Activated T-cell treated with anti-CD3 and anti-CD28 coated beads for 48 hours (primary cell): ENCODE measurements around the gene VPS26C.

Source experiments
- DNase-seq: peaks from one replicate; pipeline ENCODE4 v3.0.0-alpha.2; 2020; ENCODE audit warnings: low read depth

Gene VPS26C

DNA sequence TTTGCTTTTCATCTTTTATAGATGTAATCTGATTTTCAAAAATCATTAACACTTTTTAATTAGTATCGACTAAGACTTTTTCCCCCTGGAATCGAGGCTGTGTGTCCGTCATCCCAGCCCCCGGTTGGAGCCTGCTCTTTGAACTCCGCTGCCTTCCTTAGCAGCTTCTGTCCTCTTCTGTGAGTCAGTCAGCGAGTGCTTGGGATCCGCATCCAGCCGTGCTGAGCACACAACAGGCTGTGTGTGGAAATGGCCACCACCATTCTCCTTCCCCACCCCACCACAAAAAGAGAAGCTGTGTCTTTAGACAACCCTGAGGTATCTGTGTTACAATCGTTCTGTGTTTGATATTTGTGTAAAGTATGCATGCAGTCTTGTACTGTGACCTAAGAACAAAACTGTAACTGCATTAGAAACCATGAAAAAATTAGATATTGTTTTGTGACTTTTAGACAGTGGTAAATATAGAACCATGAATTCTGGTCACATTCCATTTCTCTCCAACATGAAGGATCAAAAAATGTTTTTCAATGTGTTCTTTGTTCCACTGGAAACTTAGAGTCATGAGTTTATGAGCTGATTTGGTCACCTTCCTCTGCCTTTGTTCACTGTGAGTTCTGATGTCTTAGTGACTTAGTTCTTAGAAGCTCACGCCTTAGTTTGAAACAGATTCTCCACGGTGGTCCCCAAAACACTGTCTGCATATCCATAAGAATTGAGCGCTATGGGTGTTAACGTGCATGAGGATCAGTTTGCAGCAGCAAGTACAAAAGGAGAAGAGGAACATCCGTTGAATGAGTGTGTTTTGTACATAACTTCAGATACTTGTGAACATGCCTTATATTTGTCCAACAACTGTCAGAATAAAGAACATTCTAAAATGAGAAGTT is 64.7 kb downstream of the VPS26C start:
- DNase-seq, result no peak

DNA sequence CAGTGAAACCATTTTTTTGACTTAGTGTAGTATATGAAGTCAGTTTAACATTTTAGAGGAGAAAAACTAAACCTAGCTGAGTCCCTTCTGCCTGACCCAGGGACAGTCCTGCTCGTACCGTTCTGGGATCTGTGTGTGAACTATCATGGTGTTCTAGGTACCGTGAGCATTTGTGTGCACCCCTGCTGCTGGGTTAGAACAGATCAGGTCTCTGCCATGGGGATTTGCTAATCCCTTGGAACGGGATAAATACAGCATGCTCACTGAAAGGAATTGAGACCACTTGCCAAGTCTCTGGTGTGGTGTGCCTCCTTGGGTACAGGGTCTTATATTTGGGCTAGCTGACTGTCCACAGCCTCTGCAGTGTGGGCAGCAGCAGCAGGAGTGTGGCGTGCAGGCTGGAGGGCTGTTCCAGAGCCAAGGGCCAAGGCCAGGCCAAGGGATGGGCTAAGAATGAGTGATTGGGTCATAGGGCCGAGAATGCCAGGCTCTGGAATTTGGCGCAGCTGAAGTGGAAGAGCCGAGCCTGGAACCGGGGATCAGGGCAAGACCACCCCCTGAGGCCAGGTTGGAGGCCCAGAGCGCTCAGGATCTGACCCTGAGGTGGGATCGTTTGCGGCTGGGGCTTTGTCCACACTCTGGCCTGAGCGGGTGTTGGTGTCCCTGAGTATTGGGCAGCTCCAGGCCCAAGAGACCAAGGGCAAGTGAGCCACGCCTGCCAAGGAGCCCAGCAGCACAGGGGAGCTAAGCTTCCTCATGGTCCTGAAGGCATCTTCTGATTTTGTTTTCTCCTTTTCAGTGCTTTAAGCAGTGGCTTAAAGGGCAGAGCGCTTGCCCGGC is 66.3 kb downstream of the VPS26C start:
- DNase-seq, result no peak

DNA sequence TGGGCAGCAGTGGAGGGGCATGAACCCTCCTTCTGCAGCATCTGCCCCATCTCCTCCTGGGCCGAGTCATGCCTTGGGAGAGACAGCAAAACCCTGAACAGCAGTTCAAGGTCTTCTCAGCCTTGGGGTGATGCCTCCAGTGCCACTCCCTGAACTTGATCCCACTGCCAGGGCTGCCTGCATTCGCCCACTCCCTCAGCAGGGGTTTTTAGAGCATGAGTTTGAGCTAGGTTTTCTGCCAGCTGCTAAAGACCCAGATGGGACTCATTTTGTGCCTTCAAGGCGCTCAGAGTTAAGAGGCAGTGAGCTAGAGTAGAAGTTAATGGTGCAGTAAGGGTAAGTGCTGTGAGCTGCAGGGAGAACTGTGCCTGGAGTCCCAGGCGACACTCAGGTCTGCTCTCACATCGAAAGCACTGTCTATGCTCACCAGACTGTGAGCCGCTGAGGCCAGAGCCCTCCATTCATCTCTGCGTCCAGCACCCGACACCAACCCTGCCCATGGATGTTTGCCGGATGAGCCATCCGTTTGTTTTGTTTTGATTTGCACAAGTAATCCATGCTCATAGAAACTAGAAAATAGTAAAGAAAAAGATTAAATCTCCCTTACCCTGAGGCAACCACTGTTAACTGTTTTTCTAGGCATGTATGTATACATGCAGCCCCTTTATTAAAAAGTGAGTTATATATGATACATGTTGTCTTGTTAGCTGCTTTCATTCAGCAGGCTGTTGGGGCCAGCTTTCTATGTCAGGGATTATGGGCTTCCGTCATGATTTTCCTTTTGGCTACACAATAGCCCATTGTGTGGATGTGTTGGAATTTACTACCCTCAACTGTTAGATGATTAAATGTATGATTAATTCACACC is 67.8 kb downstream of the VPS26C start:
- DNase-seq, result no peak

DNA sequence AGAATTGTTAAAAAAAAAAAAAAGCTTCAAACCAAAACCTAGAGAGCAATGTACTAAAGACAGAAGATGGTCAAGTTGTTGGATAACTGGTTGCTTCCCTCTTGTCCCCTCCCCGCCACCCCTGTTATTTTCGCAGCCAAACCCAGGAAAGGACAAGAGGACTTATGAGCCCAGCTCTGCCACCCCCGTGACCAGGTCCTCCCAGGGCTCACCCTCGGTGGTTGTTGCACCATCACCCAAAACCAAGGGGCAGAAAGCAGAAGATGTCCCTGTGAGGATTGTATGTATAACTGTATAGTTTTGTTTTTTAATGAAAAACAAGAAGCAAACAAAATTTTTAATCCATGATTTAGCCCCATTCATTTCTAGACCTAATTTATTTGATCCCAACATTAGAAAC is 69.4 kb downstream of the VPS26C start:
- DNase-seq, result no peak

DNA sequence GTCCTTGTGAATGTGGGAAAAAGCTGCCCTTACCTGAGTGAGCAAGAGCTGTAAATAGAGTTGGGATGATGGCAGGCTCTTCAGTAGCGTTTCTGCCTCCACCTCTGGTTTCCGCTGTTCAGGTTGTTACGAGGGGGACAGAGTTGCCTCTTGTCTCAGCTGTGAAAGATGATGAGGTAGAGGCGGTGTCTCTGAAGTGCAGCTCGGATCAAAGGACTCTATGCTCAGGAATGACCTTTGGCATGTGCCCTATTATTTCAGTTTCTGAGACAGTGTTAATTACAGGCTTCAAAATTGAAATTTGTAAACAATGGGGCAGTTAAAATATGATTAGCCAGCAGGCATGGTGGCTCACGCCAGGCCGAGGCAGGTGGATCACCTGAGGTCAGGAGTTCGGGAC is 70.3 kb downstream of the VPS26C start:
- DNase-seq, result no peak

GRCh38 chr21:37195610-37196009 is 71.5 kb downstream of the VPS26C start:
- DNase-seq, result no peak

DNA sequence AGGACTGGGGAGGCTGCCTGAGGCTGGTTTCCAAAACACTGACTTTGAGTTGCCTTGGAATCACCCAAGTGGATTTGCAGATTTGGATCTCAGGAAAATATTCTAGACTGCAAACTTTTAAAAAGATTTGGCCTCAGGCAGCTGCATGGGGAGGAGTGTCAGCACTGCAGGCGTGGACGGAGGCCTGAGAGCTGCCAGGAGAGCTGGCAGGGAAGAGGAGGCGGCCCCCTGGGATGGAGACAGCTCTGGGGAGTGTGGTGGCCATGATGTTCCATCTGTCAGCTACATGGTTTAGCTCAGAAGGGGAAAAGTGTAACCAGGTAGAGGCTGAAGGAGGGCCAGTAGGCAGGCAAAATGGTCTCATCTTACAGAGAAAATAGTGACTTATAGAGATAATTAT is 72.1 kb downstream of the VPS26C start:
- DNase-seq, result no peak

DNA sequence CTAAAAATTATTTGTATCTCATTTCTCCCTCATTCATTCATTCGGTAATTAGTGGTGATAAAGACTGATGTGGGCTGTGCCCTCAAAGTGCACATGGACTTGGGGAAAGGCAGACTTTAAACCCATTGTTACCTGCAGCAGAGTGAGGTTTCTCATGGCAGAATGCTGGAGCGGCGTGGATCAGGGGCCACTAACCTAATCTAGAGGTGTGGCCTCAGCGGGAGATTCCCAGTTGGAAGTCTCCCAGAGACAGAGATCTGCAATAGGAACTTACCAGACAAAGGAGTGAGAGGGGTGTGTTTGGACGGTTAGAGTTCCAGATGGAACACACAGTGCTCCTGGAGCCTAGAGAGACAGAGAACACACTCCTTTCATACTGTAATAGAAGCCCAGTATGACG is 73.5 kb downstream of the VPS26C start:
- DNase-seq, result no peak

DNA sequence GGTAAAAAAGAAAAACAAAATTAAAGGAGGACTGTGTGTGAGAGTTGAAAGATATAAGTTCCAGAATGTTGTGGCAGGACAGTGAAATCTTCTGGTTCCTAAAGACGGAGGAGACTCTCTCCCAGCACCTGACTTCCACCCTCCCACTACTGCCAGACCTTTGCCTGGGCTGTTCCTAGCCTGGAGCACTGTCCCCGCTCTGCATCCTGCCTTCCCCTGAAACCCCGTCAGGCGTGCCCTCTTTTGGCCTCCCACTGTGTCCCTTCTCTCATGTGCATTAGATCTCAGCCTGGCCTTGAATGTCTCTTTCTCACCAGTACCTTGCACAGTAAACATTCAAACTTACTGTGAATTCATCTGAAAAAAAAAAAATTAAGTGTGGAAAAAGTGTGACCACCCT is 74.1 kb downstream of the VPS26C start:
- DNase-seq, result no peak

GRCh38 chr21:37192019-37192418 is 75.1 kb downstream of the VPS26C start:
- DNase-seq, result no peak

GRCh38 chr21:37188825-37189224 is 78.3 kb downstream of the VPS26C start:
- DNase-seq, result no peak

GRCh38 chr21:37186983-37187382 is 80.2 kb downstream of the VPS26C start:
- DNase-seq, result no peak

GRCh38 chr21:37184784-37185593 is 82.1 kb downstream of the VPS26C start:
- no peak for DNase-seq

DNA sequence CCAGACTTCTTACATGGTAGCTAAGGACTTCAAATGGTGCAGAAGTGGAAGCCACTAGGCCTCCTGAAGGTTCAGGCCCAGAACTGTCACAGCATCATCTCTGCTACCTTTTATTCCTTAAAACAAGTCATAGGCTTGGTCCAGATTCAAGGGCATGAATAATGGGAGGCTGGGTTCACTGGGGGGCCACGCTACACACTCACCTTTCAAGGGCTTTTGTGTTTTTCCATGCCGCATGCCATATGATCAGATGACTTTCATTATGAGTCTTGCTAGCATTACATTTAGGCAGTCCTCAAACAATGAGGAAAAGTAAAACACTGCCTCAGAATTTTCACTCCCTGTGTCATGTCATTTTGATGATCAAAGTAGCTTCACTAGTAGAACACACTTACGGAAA is 83.4 kb downstream of the VPS26C start:
- DNase-seq, result no peak

GRCh38 chr21:37182222-37182621 is 84.9 kb downstream of the VPS26C start:
- DNase-seq, result no peak

DNA sequence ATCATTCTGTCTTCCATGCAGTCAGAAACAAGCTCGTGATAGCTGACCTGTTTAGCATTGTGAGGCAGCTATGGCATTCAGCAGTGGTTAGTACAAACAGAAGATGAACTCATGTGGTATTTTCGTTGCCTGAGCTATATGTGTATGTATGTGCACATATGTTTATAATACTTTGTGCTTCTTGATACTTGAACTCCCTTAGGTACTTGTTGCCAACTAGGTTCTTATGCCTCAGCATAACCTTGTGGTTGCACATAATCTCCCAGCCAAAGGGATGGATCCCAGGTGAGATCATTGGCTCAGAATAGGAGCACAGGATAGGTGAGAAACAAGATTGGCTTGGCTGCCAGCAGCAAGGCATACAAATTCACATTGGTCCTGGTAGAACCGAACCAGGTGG is 86.1 kb downstream of the VPS26C start:
- no peak for DNase-seq

DNA sequence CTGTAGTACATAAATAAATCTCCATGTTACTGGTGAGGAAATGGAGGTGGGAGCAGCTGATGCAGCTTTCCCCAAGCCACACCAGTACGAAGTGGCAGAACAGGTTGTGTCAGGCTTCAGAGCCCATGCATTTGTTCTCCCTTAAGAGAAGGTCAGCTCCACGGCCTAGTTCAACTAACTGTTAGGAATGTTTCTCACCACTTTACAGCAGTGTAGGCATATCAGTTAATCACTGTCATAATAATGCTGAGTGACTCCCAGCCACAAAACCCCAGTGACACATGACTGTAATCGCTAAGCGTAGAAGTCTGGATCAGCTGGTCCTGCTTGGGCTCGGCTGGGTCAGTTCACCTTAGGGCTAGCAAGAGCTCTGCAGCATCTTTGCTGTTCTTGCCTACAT is 90.4 kb downstream of the VPS26C start:
- DNase-seq, result no peak
